Small intestine (tissue), 7 donors: ENCODE results near the gene DHRS12. TPM values are rescaled to one million over a fixed set of nuclear protein-coding genes. Genes with fewer than 3 reads are reported as not detected.
A peak's percentile ranks its signal among the peaks of the same experiment; 100 is the strongest.

Experiments
- DNase-seq, 2 donors: peaks; one replicate each; pipeline versions ENCODE4 v3.0.0 to v3.0.0-alpha.2; 2013
- FAIRE-seq: peaks from 2 replicates; lab custom pipeline; 2012; peaks lifted over from hg19 to GRCh38; lab: Jason Lieb, UNC
- H3K27ac ChIP-seq, 3 donors: one replicate each; pipeline ENCODE4 v1.5.1; 2013; ENCODE audit warnings: low read length in 2 of 3, mild to moderate bottlenecking in 2 of 3, control low read depth in 1 of 3, inconsistent platforms in 1 of 3, low read depth in 1 of 3, moderate library complexity in 1 of 3
- H3K27me3 ChIP-seq, 3 donors: one replicate each; pipeline ENCODE4 v1.6.1; 2013; ENCODE audit warnings: low read length in 3 of 3, inconsistent platforms in 1 of 3; ENCODE audit not compliant: control insufficient read depth in 3 of 3, insufficient read depth in 3 of 3
- H3K36me3 ChIP-seq, 3 donors: one replicate each; pipeline ENCODE4 v1.6.1; 2013; ENCODE audit warnings: low read length in 3 of 3, inconsistent platforms in 1 of 3, low read depth in 1 of 3, mild to moderate bottlenecking in 1 of 3, moderate library complexity in 1 of 3; ENCODE audit not compliant: control insufficient read depth in 3 of 3, insufficient read depth in 2 of 3
- H3K4me1 ChIP-seq, 3 donors: one replicate each; pipeline ENCODE4 v1.6.1; 2013; ENCODE audit warnings: low read length in 2 of 3, inconsistent platforms in 1 of 3, low read depth in 1 of 3, mild to moderate bottlenecking in 1 of 3, moderate library complexity in 1 of 3; ENCODE audit not compliant: control insufficient read depth in 3 of 3, insufficient read depth in 2 of 3
- H3K4me3 ChIP-seq, 3 donors: one replicate each; pipeline ENCODE4 v1.5.1; 2013; ENCODE audit warnings: low read length in 3 of 3, control low read depth in 1 of 3, inconsistent platforms in 1 of 3, low read depth in 1 of 3, mild to moderate bottlenecking in 1 of 3, moderate library complexity in 1 of 3
- H3K9me3 ChIP-seq, 2 donors: one replicate each; pipeline ENCODE4 v1.6.1; 2013; ENCODE audit warnings: low read depth in 1 of 2, low read length in 1 of 2; ENCODE audit not compliant: control insufficient read depth in 2 of 2, insufficient read depth in 1 of 2
- WGBS, 3 donors: extraction: QIAGEN DNeasy Blood & Tissue Kit; methylation state at CpG; one replicate each; pipeline ENCODE4 v1.1.7; 2013; 5-methylcytosine and 5-hydroxymethylcytosine counted together
- polyA plus RNA-seq, 4 donors: library from polyadenylated mRNA; stranded (reverse) in 3 of 4; unstranded in 1 of 4; fragments of 200-250 nt in 3 of 4; fragments of 120-200 nt in 1 of 4; gene quantifications; one replicate each; pipeline versions ENCODE4 v1.2.1 to v1.2.3, GENCODE V29; 2013
- donor health status: healthy with polysubstance abuse.
- donor health status: control.
- donor health status: control.
- donor health status: Bipolar disorder and iron deficiency.
- donor health status: healthy.

DHRS12 gene
- polyA plus RNA-seq, 4 donors: 9.3 to 26.4 (median 17.9) TPM

DNA sequence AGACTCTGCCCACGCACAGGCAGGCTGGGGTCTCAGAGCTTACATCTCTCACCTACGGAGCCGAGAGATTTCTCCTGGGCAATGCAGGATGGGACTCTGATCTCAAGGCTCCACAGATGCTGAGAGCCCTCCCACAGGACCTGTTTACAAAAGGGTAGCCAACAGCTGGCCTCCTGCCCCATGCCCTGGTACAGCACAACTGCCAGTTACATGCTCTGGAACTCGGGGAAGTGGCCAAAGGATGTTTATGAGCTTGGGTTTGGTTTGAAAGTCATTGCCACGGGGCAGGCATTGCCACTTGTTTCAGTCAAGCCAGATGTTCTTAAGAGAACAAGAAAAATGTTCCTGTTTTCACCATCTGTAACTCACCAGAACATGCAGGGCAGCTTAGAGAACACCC lies 3.5 kb downstream of the DHRS12 start:
- whole genome bisulfite sequencing, 3 donors: 63 to 80% (median 72%) methylated on average over 5 of the region's 5 CpGs
- H3K36me3 ChIP-seq: peaks cover 0 to 24% (median 0%) of the 10 kb centered on the region in 3 donors
- no peaks in the 10 kb centered on the region for H3K27me3 ChIP-seq
- DNase-seq (no peak), FAIRE-seq (no peak)
- H3K9me3 ChIP-seq: no peaks in the 10 kb centered on the region
- no peak overlapping the region for H3K4me3 ChIP-seq
- H3K27ac ChIP-seq: no peak overlapping the region
- H3K4me1 ChIP-seq: peaks cover 7 to 29% (median 8%) of the 10 kb centered on the region in 3 donors

DNA sequence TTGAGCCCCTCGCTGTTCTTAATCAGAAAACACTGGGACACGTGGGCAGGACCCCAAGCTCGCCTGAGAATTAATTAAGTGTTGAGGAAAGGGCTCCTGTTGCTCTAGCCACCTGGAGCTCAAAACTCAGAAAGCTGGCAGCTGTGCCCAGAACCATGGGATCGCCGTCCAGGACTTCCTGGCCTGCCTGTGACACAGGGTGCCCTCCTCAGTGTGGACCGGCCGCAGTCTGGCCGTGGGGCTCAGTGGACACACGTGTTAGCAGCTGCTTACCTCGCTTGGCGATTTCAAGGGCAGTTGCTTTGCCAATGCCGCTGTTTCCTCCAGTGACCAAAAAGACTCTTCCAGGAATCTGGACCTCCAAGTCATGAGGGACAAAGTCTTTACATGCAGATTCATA lies 4.7 kb downstream of the DHRS12 start:
- H3K9me3 ChIP-seq: no peaks in the 10 kb centered on the region
- FAIRE-seq: no peak
- peaks cover 5 to 20% (median 8%) of the 10 kb centered on the region in 3 donors for H3K4me1 ChIP-seq
- H3K27ac ChIP-seq: no peak overlapping the region
- H3K36me3 ChIP-seq: peaks cover 0 to 28% (median 0%) of the 10 kb centered on the region in 3 donors
- no peaks in the 10 kb centered on the region for H3K27me3 ChIP-seq
- no peak for DNase-seq
- 87 to 93% (median 92%) methylated on average over 12 of the region's 12 CpGs for WGBS, 3 donors
- no peak overlapping the region for H3K4me3 ChIP-seq

- Histone ChIP-seq H3K27me3 (no peaks in the 10 kb centered on the region), H3K9me3 (no peaks in the 10 kb centered on the region), H3K4me3 (no peak overlapping the region), H3K27ac (no peak overlapping the region), H3K36me3 (peaks cover 0 to 32% (median 0%) of the 10 kb centered on the region in 3 donors), H3K4me1 (peaks cover 3 to 14% (median 6%) of the 10 kb centered on the region in 3 donors)
- FAIRE-seq (no peak), DNase-seq (peak; percentile 80 to 83)
- WGBS, 3 donors: 54 to 68% (median 61%) methylated on average over 12 of the region's 12 CpGs
Observed at GRCh38 chr13:51797664-51798488, 6.1 kb downstream of the DHRS12 start.

- Histone ChIP-seq H3K36me3 (peaks cover 0 to 32% (median 0%) of the 10 kb centered on the region in 3 donors), H3K27me3 (no peaks in the 10 kb centered on the region), H3K27ac (no peak overlapping the region), H3K4me1 (peaks cover 0 to 2% (median 0%) of the 10 kb centered on the region in 3 donors), H3K4me3 (no peak overlapping the region), H3K9me3 (no peaks in the 10 kb centered on the region)
- WGBS, 3 donors: 89 to 93% (median 89%) methylated on average over 7 of the region's 7 CpGs
- FAIRE-seq (no peak), DNase-seq (no peak)
Observed at GRCh38 chr13:51796546-51796945, 7.4 kb downstream of the DHRS12 start.

DNA sequence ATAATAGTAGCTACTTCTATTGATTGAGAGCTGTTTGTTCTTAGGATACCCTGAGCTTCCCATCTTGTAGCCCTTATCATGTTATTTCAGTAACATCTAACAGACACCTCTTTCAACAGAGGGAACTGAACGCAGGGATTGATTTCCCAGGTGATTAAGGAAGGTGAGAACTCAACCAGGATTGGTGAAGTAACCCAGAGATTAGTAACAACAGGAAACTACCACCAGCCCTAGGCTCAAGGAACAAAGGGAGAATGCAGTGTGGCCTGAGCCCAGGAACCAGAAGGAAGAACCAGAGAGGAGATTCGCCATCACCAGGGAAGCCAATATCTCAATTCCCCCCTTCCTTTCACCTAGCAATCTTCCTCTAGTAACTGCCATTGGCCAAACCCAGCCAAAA lies 8.5 kb downstream of the DHRS12 start:
- Histone ChIP-seq H3K4me1 (no peaks in the 10 kb centered on the region), H3K4me3 (no peak overlapping the region), H3K27ac (no peak overlapping the region), H3K36me3 (peaks cover 0 to 30% (median 0%) of the 10 kb centered on the region in 3 donors), H3K27me3 (no peaks in the 10 kb centered on the region), H3K9me3 (no peaks in the 10 kb centered on the region)
- no peak for FAIRE-seq
- DNase-seq: no peak
- 81 to 89% (median 87%) methylated on average over 2 of the region's 2 CpGs for WGBS, 3 donors

DNA sequence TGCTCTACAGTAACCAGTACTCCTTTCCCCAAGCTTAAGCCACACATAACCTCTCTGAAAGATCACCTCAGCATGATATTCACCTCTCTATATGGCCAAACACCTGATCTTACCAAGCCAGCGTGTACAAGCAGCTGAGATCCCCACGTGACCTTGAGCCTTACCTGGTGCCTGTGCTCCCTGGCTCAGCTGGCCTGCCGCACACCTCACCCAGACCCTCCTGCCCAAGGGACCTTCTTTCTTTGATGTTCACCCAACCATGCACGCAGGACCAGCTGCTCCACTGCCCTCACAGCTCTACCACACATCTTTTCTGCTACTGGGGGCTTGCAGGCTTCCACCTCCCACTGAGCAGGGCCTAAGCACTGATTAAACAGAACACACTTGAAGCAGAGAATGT lies 9.0 kb downstream of the DHRS12 start:
- no peaks in the 10 kb centered on the region for H3K4me1 ChIP-seq
- WGBS, 3 donors: 58 to 93% (median 75%) methylated on average over 4 of the region's 4 CpGs
- peaks cover 0 to 29% (median 0%) of the 10 kb centered on the region in 3 donors for H3K36me3 ChIP-seq
- no peaks in the 10 kb centered on the region for H3K9me3 ChIP-seq
- DNase-seq: no peak
- no peak overlapping the region for H3K4me3 ChIP-seq
- FAIRE-seq: no peak
- no peaks in the 10 kb centered on the region for H3K27me3 ChIP-seq
- H3K27ac ChIP-seq: no peak overlapping the region

DNA sequence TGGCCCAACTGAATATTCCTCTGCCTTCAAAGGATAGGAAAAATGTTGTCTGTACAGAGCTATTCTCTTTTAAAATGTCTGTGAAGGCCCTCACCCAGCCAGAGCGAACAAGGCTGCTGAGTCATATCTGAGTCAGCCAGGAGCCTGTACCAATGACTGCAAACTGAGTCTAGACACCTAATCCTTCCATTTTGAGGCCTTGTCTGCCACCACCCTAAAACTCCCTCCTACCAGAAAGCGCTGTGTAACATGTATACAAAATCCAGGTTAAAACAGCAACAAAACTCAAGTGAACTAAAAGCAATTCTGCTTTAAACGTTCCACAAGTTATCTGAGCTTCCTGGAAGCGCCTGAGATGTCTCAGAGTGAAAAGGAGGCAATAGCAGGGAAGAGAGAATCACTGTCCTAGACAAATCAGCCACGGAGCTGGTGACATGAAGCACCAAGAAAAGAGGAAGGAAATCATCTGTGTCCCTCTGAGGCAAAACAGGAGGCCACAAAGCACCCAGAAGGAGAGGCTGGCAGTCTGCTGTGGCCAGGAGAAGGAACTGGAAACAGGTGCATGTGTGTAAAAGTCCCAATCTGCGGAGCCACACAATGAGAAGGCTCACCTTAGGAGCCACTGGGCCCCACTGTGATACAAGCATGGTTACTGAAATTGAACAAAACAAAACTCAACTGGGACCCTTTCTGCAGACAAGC lies 10.2 kb downstream of the DHRS12 start:
- Histone ChIP-seq H3K4me3 (no peak overlapping the region), H3K27me3 (no peaks in the 10 kb centered on the region), H3K36me3 (peaks cover 0 to 23% (median 0%) of the 10 kb centered on the region in 3 donors), H3K27ac (no peak overlapping the region), H3K9me3 (no peaks in the 10 kb centered on the region), H3K4me1 (no peaks in the 10 kb centered on the region)
- FAIRE-seq (no peak), DNase-seq (no peak)
- 70 to 81% (median 80%) methylated on average over 6 of the region's 6 CpGs for WGBS, 3 donors

DNA sequence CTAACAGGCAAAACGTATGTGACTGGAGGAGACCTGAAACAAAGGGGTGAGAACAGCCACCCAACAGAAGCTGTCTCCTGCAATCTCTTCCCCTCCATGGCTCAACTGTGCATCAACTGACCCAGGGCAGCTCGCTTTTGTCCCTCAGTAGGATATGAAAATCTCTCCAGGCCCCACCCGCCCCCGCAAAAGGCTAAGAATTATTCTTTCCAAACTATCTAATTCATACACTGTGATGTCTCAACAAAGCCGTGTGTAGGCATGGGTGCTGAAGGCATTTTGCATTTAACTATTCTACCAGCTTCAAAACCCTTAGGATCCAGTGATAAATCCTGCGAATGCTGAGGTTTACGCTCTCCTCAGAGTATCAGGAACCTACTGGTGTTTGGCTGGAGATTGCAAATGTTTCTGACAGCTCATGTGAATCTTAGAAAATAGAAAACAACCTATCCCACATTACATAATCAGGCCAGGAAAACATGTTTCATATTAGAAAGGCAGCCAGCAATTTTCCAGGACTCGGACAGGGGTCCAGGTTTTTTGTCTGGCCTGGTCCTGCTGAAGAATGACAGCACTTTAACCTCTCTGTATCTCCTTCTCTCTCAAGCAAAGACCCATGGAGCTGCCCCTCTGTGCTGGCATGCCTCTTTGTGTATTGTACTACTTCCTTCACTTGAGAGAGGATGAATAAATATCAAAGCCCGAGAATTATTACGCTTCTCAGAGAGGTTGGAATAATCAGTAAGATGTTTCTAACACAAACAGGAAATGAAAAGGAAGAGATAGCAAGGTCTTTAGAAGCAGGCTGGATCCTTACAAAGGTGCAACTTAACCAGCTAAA lies 17.3 kb downstream of the DHRS12 start:
- H3K9me3 ChIP-seq: no peaks in the 10 kb centered on the region
- H3K27me3 ChIP-seq: no peaks in the 10 kb centered on the region
- FAIRE-seq: no peak
- peak overlapping the region in 1 of 3 donors; percentile 32 for H3K27ac ChIP-seq
- DNase-seq: no peak
- no peak overlapping the region for H3K4me3 ChIP-seq
- WGBS, 3 donors: 65 to 70% (median 68%) methylated on average over 10 of the region's 10 CpGs
- H3K36me3 ChIP-seq: peaks cover 0 to 8% (median 0%) of the 10 kb centered on the region in 3 donors
- peaks cover 0 to 12% (median 9%) of the 10 kb centered on the region in 3 donors for H3K4me1 ChIP-seq
